B cell (primary cell): ENCODE results near the gene KRT222. TPM values are rescaled to one million over a fixed set of nuclear protein-coding genes. Genes with fewer than 3 reads are reported as not detected.

Experiments used
- ATAC-seq: fragments of 200-7000 bp; cut with Tn5 transposase; one replicate; pipeline ENCODE4 v1.10.0; 2021; ENCODE audit warnings: low read depth, mild to moderate bottlenecking, moderate number of reproducible peaks, moderate library complexity
- CTCF ChIA-PET: fragments of 350-600 bp; sonication (Branson Sonifier 250); formaldehyde crosslinking; loops from one replicate; lab custom pipeline; 2021; ENCODE audit warnings: antibody characterized with exemption, inconsistent platforms; lab: Charles Lee
- POLR2A ChIA-PET: fragments of 350-600 bp; sonication (Branson Sonifier 250); formaldehyde crosslinking; loops from one replicate; lab custom pipeline; 2021; ENCODE audit warnings: antibody characterized with exemption; lab: Charles Lee
- DNase-seq: peaks from one replicate; pipeline ENCODE4 v3.0.0; 2013
- H2AFZ ChIP-seq: 2 replicates; pipeline ENCODE4 v1.6.1; 2012; ENCODE audit warnings: mild to moderate bottlenecking, low read depth, low read length; ENCODE audit not compliant: insufficient read depth, poor library complexity, severe bottlenecking
- H3K27ac ChIP-seq, 2 donors: 1 replicate in 1 of 2; 2 replicates in 1 of 2; pipeline ENCODE4 v1.5.1; 2012 to 2013; ENCODE audit warnings: low read length in 2 of 2, mild to moderate bottlenecking in 2 of 2, moderate library complexity in 1 of 2
- H3K27me3 ChIP-seq, 4 experiments: fragments of 200-600 bp in 1 of 4; sonication (generic) in 1 of 4; replicated peaks in 1 of 4; 1 replicate in 2 of 4; 2 replicates in 2 of 4; pipeline versions ENCODE4 v1.6.1 to v1.7.0; 2013 to 2016; ENCODE audit warnings: low read length in 3 of 4, mild to moderate bottlenecking in 2 of 4, mixed read lengths in 1 of 4, moderate library complexity in 1 of 4; ENCODE audit not compliant: insufficient read depth in 4 of 4, control insufficient read depth in 3 of 4; ENCODE audit errors: control extremely low read depth in 1 of 4
- H3K36me3 ChIP-seq, 2 experiments: replicated peaks in 1 of 2; 1 replicate in 1 of 2; 2 replicates in 1 of 2; pipeline versions ENCODE4 v1.6.1 to v1.7.1; 2013; ENCODE audit warnings: low read length in 1 of 2; ENCODE audit not compliant: insufficient read depth in 2 of 2, control insufficient read depth in 1 of 2; ENCODE audit errors: control extremely low read depth in 1 of 2, extremely low read depth in 1 of 2
- H3K4me1 ChIP-seq, 2 donors: fragments of 200-600 bp in 1 of 2; sonication (generic) in 1 of 2; 1 replicate in 1 of 2; 2 replicates in 1 of 2; pipeline versions ENCODE4 v1.5.1 to v1.6.1; 2013 to 2017; ENCODE audit warnings: low read length in 2 of 2; ENCODE audit not compliant: control insufficient read depth in 2 of 2, insufficient read depth in 2 of 2
- H3K4me2 ChIP-seq: replicated peaks from 2 replicates; pipeline ENCODE3; 2012; ENCODE audit warnings: mild to moderate bottlenecking, low read depth, low read length; ENCODE audit not compliant: poor library complexity, severe bottlenecking
- H3K4me3 ChIP-seq, 5 experiments: fragments of 200-600 bp in 1 of 5; sonication (generic) in 1 of 5; 1 replicate in 3 of 5; 2 replicates in 2 of 5; pipeline versions ENCODE4 v1.5.1 to v1.7.0; 2011 to 2016; ENCODE audit warnings: low read length in 4 of 5, mild to moderate bottlenecking in 4 of 5, low read depth in 2 of 5, control low read depth in 1 of 5, moderate library complexity in 1 of 5; ENCODE audit not compliant: insufficient read depth in 1 of 5; ENCODE audit errors: control extremely low read depth in 1 of 5, extremely low read depth in 1 of 5
- H3K79me2 ChIP-seq: fragments of 200-600 bp; sonication (generic); one replicate; pipeline ENCODE4 v1.6.0; 2016; ENCODE audit warnings: low read length; ENCODE audit not compliant: control insufficient read depth, insufficient read depth
- H3K9ac ChIP-seq: fragments of 200-600 bp; sonication (generic); 2 replicates; pipeline ENCODE4 v1.6.1; 2017; ENCODE audit warnings: mild to moderate bottlenecking, low read length, moderate library complexity
- H3K9me3 ChIP-seq, 3 donors: one replicate each; pipeline versions ENCODE4 v1.6.1 to v1.7.1; 2013; ENCODE audit warnings: low read length in 2 of 3; ENCODE audit not compliant: control insufficient read depth in 2 of 3, insufficient read depth in 1 of 3; ENCODE audit errors: control extremely low read depth in 1 of 3
- H4K20me1 ChIP-seq: 2 replicates; pipeline ENCODE4 v1.6.0; 2012; ENCODE audit warnings: mild to moderate bottlenecking, low read length; ENCODE audit not compliant: insufficient read depth, control insufficient read depth, poor library complexity, severe bottlenecking
- H3K27ac Mint-ChIP-seq: one replicate; pipeline ENCODE4 v1.8.0; 2021; ENCODE audit warnings: mixed read lengths
- H3K27me3 Mint-ChIP-seq: one replicate; pipeline ENCODE4 v1.8.0; 2021; ENCODE audit warnings: mixed read lengths
- H3K4me1 Mint-ChIP-seq: one replicate; pipeline ENCODE4 v1.8.0; 2021; ENCODE audit warnings: mixed read lengths
- H3K4me3 Mint-ChIP-seq: one replicate; pipeline ENCODE4 v1.8.0; 2021; ENCODE audit warnings: mixed read lengths
- H3K9me3 Mint-ChIP-seq: one replicate; pipeline ENCODE4 v1.8.0; 2022; ENCODE audit warnings: mixed read lengths; ENCODE audit not compliant: insufficient read depth
- EZH2 ChIP-seq: IDR thresholded peaks from 2 replicates; pipeline ENCODE4 v1.6.1; 2012; ENCODE audit warnings: borderline replicate concordance, low read depth, mild to moderate bottlenecking, moderate library complexity, low read length; ENCODE audit not compliant: insufficient read depth, poor library complexity, severe bottlenecking
- WGBS: methylation state at CpG from one replicate; pipeline ENCODE4 v1.1.5; 2013; ENCODE audit warnings: missing lambda C conversion rate; ENCODE audit not compliant: insufficient coverage; 5-methylcytosine and 5-hydroxymethylcytosine counted together
- intact Hi-C: fragments of 100-400 bp; cut with micrococcal nuclease; formaldehyde crosslinking; loops from one replicate; pipeline ENCODE4 v1.10.0; 2022
- polyA plus RNA-seq: library from polyadenylated mRNA; depleted of rRNA; stranded (reverse); fragments of >200 nt; gene quantifications from 2 replicates; pipeline ENCODE4 v1.2.3, GENCODE V29; 2012
- total RNA-seq, 2 donors: library from RNA; stranded (reverse); fragments of 120-200 nt in 1 of 2; gene quantifications; 1 replicate in 1 of 2; 2 replicates in 1 of 2; pipeline versions ENCODE4 v1.2.3 to v1.2.4, GENCODE V29; 2013 to 2022
- TF ChIP-seq, protein P1 (sequence below): fragments of 200-600 bp; IDR thresholded peaks from one replicate; pipeline ENCODE4 v1.8.0; 2022; ENCODE audit warnings: antibody characterized with exemption, mild to moderate bottlenecking

KRT222 gene
- total and polyA plus RNA-seq, 2 donors (not counting 1 experiment from before 2014, with no cell fraction given): not detected

DNA sequence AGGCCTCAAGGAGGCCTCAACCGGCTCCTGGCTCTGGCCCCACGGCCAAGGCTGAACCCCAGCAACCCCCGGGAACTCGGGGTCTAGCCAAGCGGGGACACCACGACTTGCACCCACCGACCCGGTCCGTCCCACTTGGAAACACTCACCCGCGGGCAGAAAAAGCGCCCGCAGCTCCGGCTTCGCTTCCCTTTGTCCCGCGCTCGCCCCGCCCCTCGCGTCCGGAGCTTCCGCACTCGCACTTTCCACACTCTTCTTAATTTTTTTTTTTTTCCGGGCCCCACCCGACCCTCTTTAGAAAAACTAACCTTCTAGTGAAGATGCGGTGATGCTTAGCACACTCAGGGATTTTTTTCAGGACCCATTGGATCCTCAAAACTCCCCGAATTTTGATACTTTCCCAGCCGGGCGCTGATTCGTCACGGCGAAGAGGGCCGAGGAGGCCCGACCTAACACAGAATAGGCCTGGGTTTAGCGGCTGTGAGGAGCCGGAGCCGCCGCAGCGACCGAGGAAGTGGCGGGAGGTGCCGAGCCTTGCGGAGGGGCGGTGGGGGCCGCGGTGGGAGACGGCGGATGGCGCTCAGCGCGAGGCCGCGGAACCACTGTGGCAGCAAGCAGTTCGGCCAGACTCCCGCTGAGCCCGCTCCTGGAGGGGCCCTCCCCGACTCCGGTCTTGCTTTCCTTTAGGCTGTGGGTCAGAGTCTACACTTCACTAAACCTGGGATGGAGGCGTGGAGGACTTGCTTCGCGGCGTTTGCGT is 17.2 kb downstream of the KRT222 start, which contains the start of gene SMARCE1:
SMARCE1 (minus strand) TSS at position 195 of the 760 bp plus-strand sequence. CDS start 2,016 bp downstream, outside the sequence.
- peak within 1 kb of the TSS; percentile 89 for H3K4me3 Mint-ChIP-seq
- no peaks in the 10 kb centered on the region for H3K27me3 ChIP-seq
- H3K4me3 ChIP-seq: peak within 1 kb of the TSS; percentile 85 to 94 (median 86)
- POLR2A ChIA-PET: interaction anchor here (1.5 to 1.7 kb wide), 5 partner anchors 28 to 204 kb away, joined by 3 to 5 read pairs (median 4); no protein-coding TSS in a partner anchor
- H3K4me1 ChIP-seq: peaks cover 25 to 30% of the 10 kb centered on the region in 2 donors
- ATAC-seq (peak; percentile 85), DNase-seq (peak; percentile 94)
- H3K79me2 ChIP-seq: peaks cover 64% of the 10 kb centered on the region
- CTCF ChIA-PET: interaction anchor here (0.7 to 3.6 kb wide), 16 partner anchors 15 to 1023 kb away, joined by 3 to 17 read pairs (median 4); no protein-coding TSS in a partner anchor
- intact Hi-C loops: loop anchor here (1.0 to 2.0 kb wide), 4 partner anchors 27 to 171 kb away; no protein-coding TSS in a partner anchor
- H4K20me1 ChIP-seq: peaks cover 4% of the 10 kb centered on the region
- H3K9ac ChIP-seq: peak within 1 kb of the TSS; percentile 100
- under 1% methylated on average over 56 of the region's 64 CpGs for WGBS
- peak within 1 kb of the TSS; percentile 94 for H3K27ac Mint-ChIP-seq
- no peaks in the 10 kb centered on the region for H3K27me3 Mint-ChIP-seq
- TF ChIP-seq, protein P1, sequence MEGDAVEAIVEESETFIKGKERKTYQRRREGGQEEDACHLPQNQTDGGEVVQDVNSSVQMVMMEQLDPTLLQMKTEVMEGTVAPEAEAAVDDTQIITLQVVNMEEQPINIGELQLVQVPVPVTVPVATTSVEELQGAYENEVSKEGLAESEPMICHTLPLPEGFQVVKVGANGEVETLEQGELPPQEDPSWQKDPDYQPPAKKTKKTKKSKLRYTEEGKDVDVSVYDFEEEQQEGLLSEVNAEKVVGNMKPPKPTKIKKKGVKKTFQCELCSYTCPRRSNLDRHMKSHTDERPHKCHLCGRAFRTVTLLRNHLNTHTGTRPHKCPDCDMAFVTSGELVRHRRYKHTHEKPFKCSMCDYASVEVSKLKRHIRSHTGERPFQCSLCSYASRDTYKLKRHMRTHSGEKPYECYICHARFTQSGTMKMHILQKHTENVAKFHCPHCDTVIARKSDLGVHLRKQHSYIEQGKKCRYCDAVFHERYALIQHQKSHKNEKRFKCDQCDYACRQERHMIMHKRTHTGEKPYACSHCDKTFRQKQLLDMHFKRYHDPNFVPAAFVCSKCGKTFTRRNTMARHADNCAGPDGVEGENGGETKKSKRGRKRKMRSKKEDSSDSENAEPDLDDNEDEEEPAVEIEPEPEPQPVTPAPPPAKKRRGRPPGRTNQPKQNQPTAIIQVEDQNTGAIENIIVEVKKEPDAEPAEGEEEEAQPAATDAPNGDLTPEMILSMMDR: no peak
- no peak for TF ChIP-seq EZH2
- H3K36me3 ChIP-seq: peaks cover 8 to 22% of the 10 kb centered on the region in 2 experiments
- peak within 1 kb of the TSS; percentile 95 for H3K4me2 ChIP-seq
- H2AFZ ChIP-seq: peak within 1 kb of the TSS; percentile 99
- no peaks in the 10 kb centered on the region for H3K9me3 Mint-ChIP-seq
- no peaks in the 10 kb centered on the region for H3K9me3 ChIP-seq
- H3K4me1 Mint-ChIP-seq: peaks cover 38% of the 10 kb centered on the region
- peak within 1 kb of the TSS; percentile 97 to 100 for H3K27ac ChIP-seq
